ENCODE data around the gene KDM5A.

DNA sequence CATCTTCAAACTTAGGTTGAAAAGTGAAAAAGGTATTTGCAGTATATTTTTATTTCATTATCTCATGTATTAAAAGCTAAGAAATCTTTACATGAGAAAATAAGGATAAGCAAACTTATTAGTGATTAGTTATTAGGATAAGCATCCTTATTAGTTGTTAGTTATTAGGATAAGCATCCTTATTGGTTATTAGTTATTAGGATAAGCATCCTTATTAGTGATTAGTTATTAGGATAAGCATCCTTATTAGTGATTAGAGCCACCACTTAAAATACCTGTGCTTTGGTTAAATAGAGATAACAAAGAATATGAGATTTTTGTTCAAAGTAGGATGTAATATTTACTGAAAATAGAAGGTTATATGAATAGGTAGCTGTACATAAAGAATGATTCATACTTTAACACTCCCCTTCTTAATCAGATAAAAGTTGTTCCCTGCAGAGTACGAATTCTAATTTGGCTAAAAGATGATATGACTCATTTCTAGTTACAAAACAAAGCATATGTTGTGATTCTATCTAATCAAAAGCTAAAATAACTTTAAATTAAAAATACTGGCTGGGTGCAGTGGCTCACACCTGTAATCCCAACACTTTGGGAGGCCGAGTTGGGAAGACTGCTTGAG lies 56.4 kb downstream of the KDM5A start:
- TF ChIP-seq CTCF (conservative IDR thresholded peaks at IDR 0.05 in 1 of 2, IDR thresholded peaks at IDR 0.05 in 1 of 2; ENCODE audit: low read depth in 1 of 2, low read length in 2 of 2) (no peak), EZH2 (IDR thresholded peaks at IDR 0.05; ENCODE audit: low read length, missing control alignments) (no peak)

All from fibroblast of lung (primary cell).